ENCODE data around the gene ARMH4.

- TF ChIP-seq CTCF (IDR thresholded peaks at IDR 0.05; ENCODE audit: borderline replicate concordance, extremely low read depth, low read length, poor library complexity, severe bottlenecking) (no peak), EZH2 (IDR thresholded peaks at IDR 0.05; ENCODE audit: borderline replicate concordance, low read depth, low read length, severe bottlenecking) (no peak)
These were observed 52.3 kb downstream of the ARMH4 start for GRCh38 chr14:58099682-58100081.

Measured in DND-41 (cell line).